Upper lobe of left lung (tissue), 4 donors: ENCODE measurements around the gene IRF4.

Experiments used
- POLR2AphosphoS5 ChIP-seq, 2 donors: sonication (generic); formaldehyde crosslinking; IDR thresholded peaks; one replicate each; pipeline ENCODE4 v1.5.1; 2017; ENCODE audit warnings: antibody characterized with exemption in 2 of 2
- TF ChIP-seq, protein P1 (sequence below), 6 experiments: fragments of 450-650 bp in 4 of 6; fragments of 200-600 bp in 2 of 6; sonication (generic) in 2 of 6; IDR thresholded peaks; one replicate each; pipeline ENCODE4 v1.5.1; 2016 to 2019; ENCODE audit warnings: antibody characterized with exemption in 6 of 6

DNA sequence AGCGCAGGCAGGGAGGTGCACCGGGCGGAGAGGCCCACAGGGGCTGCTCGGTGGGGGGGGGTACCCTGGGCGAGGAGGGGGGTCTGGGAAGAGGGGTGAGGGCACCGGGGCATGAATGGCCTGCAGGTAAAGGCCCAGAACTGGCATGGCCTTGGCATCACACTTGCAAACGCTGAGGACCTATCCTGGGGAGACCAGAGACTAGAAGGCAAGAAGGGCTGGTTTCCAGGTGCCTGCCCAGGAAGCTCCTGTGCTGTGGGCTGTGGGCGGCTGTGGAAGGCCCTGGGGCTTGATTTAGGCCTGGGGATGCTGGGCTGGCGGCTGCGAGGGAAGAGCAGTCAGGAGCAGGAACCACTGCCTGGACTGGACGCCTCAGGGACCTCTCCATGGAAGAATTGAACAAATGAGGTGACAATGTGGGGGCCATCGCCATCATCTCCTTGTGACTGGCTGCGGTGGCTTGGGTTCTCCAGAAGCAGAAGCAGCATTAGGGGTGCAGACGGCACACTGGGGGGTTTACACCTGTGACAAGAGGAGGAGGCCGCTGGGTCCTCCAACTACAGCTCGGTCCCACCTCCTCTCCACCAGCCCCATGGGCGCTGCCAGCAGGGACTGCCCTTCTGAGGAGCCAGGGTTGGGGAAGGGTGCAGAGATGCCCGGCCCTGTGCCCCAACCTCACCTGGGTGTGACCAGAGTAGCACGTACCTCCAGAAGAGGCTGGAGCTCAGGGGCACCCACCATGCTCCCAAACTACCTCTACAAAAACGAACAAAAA is 32.1 kb upstream of the IRF4 start:
- TF ChIP-seq POLR2AphosphoS5 (IDR thresholded peaks at IDR 0.05), result no peak
- TF ChIP-seq, protein P1, sequence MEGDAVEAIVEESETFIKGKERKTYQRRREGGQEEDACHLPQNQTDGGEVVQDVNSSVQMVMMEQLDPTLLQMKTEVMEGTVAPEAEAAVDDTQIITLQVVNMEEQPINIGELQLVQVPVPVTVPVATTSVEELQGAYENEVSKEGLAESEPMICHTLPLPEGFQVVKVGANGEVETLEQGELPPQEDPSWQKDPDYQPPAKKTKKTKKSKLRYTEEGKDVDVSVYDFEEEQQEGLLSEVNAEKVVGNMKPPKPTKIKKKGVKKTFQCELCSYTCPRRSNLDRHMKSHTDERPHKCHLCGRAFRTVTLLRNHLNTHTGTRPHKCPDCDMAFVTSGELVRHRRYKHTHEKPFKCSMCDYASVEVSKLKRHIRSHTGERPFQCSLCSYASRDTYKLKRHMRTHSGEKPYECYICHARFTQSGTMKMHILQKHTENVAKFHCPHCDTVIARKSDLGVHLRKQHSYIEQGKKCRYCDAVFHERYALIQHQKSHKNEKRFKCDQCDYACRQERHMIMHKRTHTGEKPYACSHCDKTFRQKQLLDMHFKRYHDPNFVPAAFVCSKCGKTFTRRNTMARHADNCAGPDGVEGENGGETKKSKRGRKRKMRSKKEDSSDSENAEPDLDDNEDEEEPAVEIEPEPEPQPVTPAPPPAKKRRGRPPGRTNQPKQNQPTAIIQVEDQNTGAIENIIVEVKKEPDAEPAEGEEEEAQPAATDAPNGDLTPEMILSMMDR (IDR thresholded peaks at IDR 0.05), result no peak
